Effector CD4-positive, alpha-beta T cell (primary cell): Measurements from ENCODE around the gene TACC2.
"Not testable (repeated sequence)": the region's sequence is repeated elsewhere in the genome, so short reads cannot be mapped to it uniquely, and the experiment has no call there.

Source experiments
- DNase-seq: peaks from one replicate; pipeline ENCODE4 v3.0.0-alpha.2; 2020

Gene TACC2

GRCh38 chr10:122066337-122066939, 77.5 kb downstream of the TACC2 start:
- DNase-seq, result not testable (repeated sequence)

DNA sequence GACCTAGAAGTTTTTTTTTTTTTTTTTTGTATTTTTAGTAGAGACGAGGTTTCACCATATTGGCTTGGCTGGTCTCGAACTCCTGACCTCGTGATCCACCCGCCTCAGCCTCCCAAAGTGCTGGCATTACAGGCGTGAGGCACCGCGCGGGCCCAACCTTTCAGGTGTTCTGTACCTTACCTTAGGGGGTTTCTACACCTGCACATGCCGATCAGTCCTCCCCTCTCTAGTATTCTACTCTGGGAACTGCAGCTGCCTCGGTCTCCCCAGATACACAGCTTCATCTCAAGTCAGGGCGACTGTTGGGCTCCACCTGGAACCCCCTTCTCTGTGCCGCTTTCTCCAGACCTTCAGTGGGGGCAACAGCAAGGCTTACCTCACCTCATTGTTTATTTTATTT, 79.9 kb downstream of the TACC2 start:
- DNase-seq, result no peak

DNA sequence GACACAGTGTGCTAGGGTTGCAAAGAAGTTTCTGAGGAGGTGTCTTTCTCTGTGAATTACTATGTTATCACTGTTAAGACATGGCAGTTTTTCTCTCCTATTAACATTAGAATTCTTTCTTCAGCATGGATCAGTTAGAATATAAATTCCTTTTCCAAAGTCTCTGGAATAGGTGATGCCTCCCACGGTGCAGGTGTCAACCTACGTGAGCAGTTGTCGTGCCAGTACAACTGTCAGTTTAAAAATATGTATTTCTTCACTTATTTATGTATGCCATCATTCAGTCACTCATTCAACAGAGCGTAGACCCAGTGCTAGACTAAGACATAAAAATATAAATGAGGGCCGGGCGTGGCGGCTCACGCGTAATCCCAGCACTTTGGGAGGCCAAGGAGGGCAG, 83.5 kb downstream of the TACC2 start:
- no peak for DNase-seq

- no peak for DNase-seq
These were observed 84.5 kb downstream of the TACC2 start for GRCh38 chr10:122073508-122073907.

GRCh38 chr10:122075171-122075570, 86.2 kb downstream of the TACC2 start:
- no peak for DNase-seq

DNA sequence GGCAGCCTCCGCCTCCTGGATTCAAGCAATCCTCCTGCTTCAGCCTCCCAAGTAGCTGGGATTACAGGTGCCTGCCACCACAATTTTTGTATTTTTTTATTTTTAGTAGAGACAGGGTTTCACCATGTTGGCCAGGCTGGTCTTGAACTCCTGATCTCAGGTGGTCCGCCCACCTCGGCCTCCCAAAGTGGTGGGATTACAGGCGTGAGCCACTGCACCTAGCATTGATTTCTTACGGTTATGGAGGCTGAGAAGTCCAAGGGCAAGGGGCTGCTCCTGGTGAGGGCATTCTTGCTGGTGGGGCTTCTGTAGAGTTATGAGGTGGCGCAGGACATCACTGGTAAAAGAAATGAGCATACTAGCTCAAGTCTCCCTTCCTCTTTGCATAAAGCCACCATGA, 86.9 kb downstream of the TACC2 start:
- not testable (repeated sequence) for DNase-seq

DNA sequence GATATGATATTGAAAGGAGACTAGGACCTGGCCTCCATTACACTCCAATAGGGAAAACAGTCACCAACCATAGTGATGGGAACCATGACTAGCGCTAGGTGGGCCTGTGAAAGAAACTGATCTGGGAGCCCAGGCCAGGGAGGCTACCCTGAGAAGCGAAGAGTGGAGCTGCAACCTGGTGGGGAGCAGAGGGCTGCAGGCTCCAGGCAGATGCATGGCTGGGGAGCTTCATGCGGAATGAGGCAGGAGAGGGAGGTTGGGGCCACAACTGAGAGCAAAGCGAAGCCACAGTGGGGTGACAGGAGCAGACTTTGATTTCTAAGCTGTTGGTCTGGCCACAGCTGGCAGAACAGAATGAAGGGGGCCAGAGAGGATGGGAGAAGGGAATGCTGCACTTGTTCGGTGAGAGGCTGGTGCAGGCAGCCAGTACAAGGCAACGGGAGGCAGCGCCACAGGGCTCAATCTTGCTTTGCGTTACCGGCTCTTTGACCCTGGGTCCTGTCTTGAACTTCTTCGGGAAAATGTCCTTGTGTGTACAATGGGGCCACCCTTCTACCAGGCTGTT, 88.4 kb downstream of the TACC2 start:
- DNase-seq, result no peak

GRCh38 chr10:122078326-122078725, 89.4 kb downstream of the TACC2 start:
- DNase-seq, result no peak

GRCh38 chr10:122078965-122079795, 90.2 kb downstream of the TACC2 start:
- DNase-seq, result no peak

DNA sequence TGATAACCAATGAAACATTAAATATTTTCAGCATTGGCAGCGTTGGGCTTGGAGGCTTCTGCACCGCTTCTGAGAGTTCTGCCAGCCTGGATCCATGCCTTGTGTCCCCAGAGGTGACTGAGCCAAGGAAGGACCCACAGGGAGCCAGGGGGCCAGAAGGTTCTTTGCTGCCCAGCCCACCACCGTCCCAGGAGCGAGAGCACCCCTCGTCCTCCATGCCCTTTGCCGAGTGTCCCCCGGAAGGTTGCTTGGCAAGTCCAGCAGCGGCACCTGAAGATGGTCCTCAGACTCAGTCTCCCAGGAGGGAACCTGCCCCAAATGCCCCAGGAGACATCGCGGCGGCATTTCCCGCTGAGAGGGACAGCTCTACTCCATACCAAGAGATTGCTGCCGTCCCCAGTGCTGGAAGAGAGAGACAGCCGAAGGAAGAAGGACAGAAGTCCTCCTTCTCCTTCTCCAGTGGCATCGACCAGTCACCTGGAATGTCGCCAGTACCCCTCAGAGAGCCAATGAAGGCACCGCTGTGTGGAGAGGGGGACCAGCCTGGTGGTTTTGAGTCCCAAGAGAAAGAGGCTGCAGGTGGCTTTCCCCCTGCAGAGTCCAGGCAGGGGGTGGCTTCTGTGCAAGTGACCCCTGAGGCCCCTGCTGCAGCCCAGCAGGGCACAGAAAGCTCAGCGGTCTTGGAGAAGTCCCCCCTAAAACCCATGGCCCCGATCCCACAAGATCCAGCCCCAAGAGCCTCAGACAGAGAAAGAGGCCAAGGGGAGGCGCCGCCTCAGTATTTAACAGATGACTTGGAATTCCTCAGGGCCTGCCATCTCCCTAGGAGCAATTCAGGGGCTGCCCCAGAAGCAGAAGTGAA, 93.9 kb downstream of the TACC2 start:
- DNase-seq, result no peak

DNA sequence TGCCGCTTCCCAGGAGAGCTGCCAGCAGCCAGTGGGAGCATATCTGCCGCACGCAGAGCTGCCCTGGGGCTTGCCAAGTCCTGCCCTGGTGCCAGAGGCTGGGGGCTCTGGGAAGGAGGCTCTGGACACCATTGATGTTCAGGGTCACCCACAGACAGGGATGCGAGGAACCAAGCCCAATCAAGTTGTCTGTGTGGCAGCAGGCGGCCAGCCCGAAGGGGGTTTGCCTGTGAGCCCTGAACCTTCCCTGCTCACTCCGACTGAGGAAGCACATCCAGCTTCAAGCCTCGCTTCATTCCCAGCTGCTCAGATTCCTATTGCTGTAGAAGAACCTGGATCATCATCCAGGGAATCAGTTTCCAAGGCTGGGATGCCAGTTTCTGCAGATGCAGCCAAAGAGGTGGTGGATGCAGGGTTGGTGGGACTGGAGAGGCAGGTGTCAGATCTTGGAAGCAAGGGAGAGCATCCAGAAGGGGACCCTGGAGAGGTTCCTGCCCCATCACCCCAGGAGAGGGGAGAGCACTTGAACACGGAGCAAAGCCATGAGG, 94.6 kb downstream of the TACC2 start:
- no peak for DNase-seq

- no peak for DNase-seq
These were observed 95.5 kb downstream of the TACC2 start for GRCh38 chr10:122084286-122085041.

- no peak for DNase-seq
These were observed 96.5 kb downstream of the TACC2 start for GRCh38 chr10:122085423-122085911.

GRCh38 chr10:122086416-122087240, 97.7 kb downstream of the TACC2 start:
- no peak for DNase-seq

- no peak for DNase-seq
These were observed 98.5 kb downstream of the TACC2 start for GRCh38 chr10:122087436-122087835.

GRCh38 chr10:122089311-122090017, 100.5 kb downstream of the TACC2 start:
- DNase-seq, result no peak

DNA sequence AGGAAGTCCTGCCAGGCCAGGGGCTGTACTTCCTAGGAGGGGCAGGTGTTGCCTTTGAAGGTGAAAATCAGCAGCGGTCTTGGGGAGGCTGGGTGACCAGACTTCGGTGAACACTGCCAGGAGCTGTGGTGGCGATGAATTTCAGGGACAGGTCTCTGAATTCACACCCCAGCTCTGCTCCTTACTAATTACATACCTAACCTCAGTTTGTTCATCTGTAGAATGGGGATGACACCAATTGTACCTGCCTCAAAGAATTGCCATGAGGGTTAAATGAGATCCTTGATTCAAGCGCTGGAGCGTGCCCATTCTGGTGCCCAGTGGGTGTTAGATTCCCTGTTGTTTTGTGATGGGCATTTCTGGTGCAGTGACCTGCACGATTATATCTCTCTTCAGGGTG, 102.8 kb downstream of the TACC2 start:
- DNase-seq, result no peak

DNA sequence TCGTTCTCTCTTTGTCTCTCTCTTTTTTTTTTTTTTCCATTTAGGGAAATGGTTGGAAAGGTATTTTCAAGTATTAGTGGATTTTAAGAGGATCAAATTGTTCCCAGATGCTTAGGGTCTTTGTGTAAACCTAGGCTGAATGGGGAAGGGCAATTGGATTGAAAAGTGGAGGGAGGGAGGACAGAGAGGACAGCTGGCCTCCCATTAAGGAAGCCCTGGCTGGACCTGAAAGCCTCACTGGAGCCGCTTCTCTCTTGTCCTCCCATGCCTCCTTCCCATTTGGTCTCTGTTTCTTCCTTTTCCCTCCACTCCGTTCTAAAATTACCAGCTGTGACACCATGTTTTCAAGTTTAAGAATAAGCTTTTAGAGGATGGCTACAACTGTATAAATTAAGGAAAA, 104.1 kb downstream of the TACC2 start:
- no peak for DNase-seq

DNA sequence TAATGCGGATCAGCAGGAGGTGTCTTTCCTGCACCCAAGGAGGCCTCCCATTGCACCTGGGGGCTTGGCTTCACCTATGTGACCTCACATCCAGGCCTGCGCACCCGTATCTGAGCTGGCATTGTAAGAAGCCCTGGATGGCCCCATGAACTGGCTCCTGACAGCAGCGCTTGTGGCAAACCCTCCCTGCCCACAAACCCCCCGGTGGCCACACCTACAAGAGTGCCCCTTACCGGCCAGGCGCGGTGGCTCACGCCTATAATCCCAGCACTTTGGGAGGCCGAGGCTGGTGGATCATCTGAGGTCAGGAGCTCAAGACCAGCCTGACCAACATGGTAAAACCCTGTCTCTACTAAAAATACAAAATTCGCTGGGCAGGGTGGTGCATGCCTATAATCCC, 107.2 kb downstream of the TACC2 start:
- not testable (repeated sequence) for DNase-seq

DNA sequence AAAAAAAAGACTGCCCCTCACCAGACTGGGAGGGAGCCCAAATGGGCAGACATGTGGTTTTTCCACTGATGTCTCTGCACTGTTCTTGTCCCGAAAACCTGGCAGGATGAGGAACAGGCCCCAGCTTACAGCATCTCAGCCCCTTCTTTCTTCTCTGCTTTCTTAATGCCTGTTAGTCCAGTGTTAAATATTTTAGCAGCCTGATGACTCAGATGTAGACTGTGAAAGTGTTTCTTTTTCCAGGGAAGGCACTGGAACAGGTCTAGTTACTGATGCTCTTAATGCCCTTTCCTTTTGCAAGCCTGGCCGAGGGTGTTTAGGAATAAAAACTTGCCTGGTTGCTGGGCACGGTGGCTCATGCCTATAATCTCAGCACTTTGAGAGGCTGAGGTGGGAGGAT, 107.7 kb downstream of the TACC2 start:
- DNase-seq, result no peak
